Posterior cingulate gyrus (tissue), 11 donors: ENCODE results near the gene RRAS2.
A peak's percentile ranks its signal among the peaks of the same experiment; 100 is the strongest.
"Not testable (repeated sequence)": the region's sequence is repeated elsewhere in the genome, so short reads cannot be mapped to it uniquely, and the experiment has no call there.

ENCODE experiments used
- DNase-seq, 10 donors: peaks; one replicate each; pipeline versions ENCODE4 v3.0.0 to v3.0.0-alpha.2; 2020 to 2021; ENCODE audit warnings: mixed read lengths in 3 of 10
- intact Hi-C: fragments of 100-400 bp; cut with DNase I; formaldehyde crosslinking; loops from one replicate; pipeline ENCODE4 v1.15.1; 2023

The RRAS2 gene

GRCh38 chr11:14373941-14374646, 15.1 kb upstream of the RRAS2 start:
- DNase-seq: no peak

GRCh38 chr11:14372011-14372410, 13.0 kb upstream of the RRAS2 start:
- no peak for DNase-seq
- intact Hi-C loops: no loop called here

More at GRCh38 chr11:14373941-14374646, 15.1 kb upstream of the RRAS2 start:
- intact Hi-C loops: no loop called here

- intact Hi-C loops: no loop called here
- no peak for DNase-seq
Observed at GRCh38 chr11:14371249-14371648, 12.3 kb upstream of the RRAS2 start.

GRCh38 chr11:14370496-14370895, 11.5 kb upstream of the RRAS2 start:
- intact Hi-C loops: no loop called here
- no peak for DNase-seq

- intact Hi-C loops: no loop called here
Observed at GRCh38 chr11:14369598-14369997, 10.6 kb upstream of the RRAS2 start.

GRCh38 chr11:14366936-14367335, 8.0 kb upstream of the RRAS2 start:
- intact Hi-C loops: no loop called here
- DNase-seq: no peak

More at GRCh38 chr11:14369598-14369997, 10.6 kb upstream of the RRAS2 start:
- no peak for DNase-seq

- intact Hi-C loops: no loop called here
- no peak for DNase-seq
Observed at GRCh38 chr11:14364322-14364721, 5.3 kb upstream of the RRAS2 start.

- no peak for DNase-seq
- intact Hi-C loops: no loop called here
Observed at GRCh38 chr11:14362611-14363010, 3.6 kb upstream of the RRAS2 start.

GRCh38 chr11:14361951-14362350, 3.0 kb upstream of the RRAS2 start:
- no peak for DNase-seq
- intact Hi-C loops: no loop called here

GRCh38 chr11:14360976-14361375, 2.0 kb upstream of the RRAS2 start:
- intact Hi-C loops: no loop called here

GRCh38 chr11:14359501-14360031, 583 bp upstream of the RRAS2 start:
- no peak for DNase-seq
- intact Hi-C loops: no loop called here

More at GRCh38 chr11:14360976-14361375, 2.0 kb upstream of the RRAS2 start:
- DNase-seq: no peak

GRCh38 chr11:14357881-14358728, 878 bp downstream of the RRAS2 start:
- peak in 3 of 10 donors; percentile 6 to 25 (median 18) for DNase-seq
- intact Hi-C loops: no loop called here

- intact Hi-C loops: no loop called here
- no peak for DNase-seq
Observed at GRCh38 chr11:14356342-14356741, 2.6 kb downstream of the RRAS2 start.

- DNase-seq, intact Hi-C loops: not testable (repeated sequence)
Observed at GRCh38 chr11:14354604-14355003, 4.4 kb downstream of the RRAS2 start.

GRCh38 chr11:14350716-14351238, 8.2 kb downstream of the RRAS2 start:
- intact Hi-C loops: no loop called here
- DNase-seq: no peak

GRCh38 chr11:14350215-14350614, 8.8 kb downstream of the RRAS2 start:
- intact Hi-C loops: no loop called here
- no peak for DNase-seq

GRCh38 chr11:14347991-14348390, 11.0 kb downstream of the RRAS2 start:
- intact Hi-C loops: no loop called here
- DNase-seq: no peak

- no peak for DNase-seq
- intact Hi-C loops: no loop called here
Observed at GRCh38 chr11:14347494-14347893, 11.5 kb downstream of the RRAS2 start.

- DNase-seq: no peak
- intact Hi-C loops: no loop called here
Observed at GRCh38 chr11:14346303-14346955, 12.6 kb downstream of the RRAS2 start.

- DNase-seq: no peak
Observed at GRCh38 chr11:14345668-14346067, 13.3 kb downstream of the RRAS2 start.

GRCh38 chr11:14345016-14345415, 14.0 kb downstream of the RRAS2 start:
- intact Hi-C loops, DNase-seq: not testable (repeated sequence)

More at GRCh38 chr11:14345668-14346067, 13.3 kb downstream of the RRAS2 start:
- intact Hi-C loops: no loop called here
